Transverse colon (tissue), 4 donors: ENCODE data around the gene VEGFA.

ENCODE experiments used
- CTCF ChIP-seq, 5 experiments: fragments of 200-600 bp in 3 of 5; fragments of 450-650 bp in 2 of 5; sonication (generic) in 3 of 5; IDR thresholded peaks; 1 replicate in 2 of 5; 2 replicates in 3 of 5; pipeline ENCODE4 v1.5.1; 2016 to 2017; ENCODE audit warnings: antibody characterized with exemption in 5 of 5, inconsistent platforms in 3 of 5, mild to moderate bottlenecking in 2 of 5, moderate library complexity in 1 of 5
- EP300 ChIP-seq: sonication (generic); formaldehyde crosslinking; IDR thresholded peaks from one replicate; pipeline ENCODE4 v1.6.1; 2017; ENCODE audit warnings: antibody characterized with exemption, low read depth
- POLR2A ChIP-seq: fragments of 450-650 bp; IDR thresholded peaks from one replicate; pipeline ENCODE4 v1.6.1; 2016; ENCODE audit warnings: antibody characterized with exemption, mild to moderate bottlenecking, moderate library complexity
- POLR2AphosphoS5 ChIP-seq, 3 donors: sonication (generic); formaldehyde crosslinking; IDR thresholded peaks; one replicate each; pipeline ENCODE4 v1.6.1; 2016; ENCODE audit warnings: antibody characterized with exemption in 3 of 3

- TF ChIP-seq EP300 (no peak), POLR2AphosphoS5 (IDR thresholded peaks at IDR 0.05) (no peak), CTCF (IDR thresholded peaks at IDR 0.05) (peak; percentile 59 to 73 (median 65)), POLR2A (no peak)
These were observed 11.4 kb upstream of the VEGFA start for GRCh38 chr6:43758617-43759050.
